HG02642 (cell line): ENCODE results near the gene HACD4.

ENCODE experiments used
- ATAC-seq: cut with Tn5 transposase; IDR thresholded peaks from one replicate; pipeline ENCODE4 v1.9.1; 2021; ENCODE audit warnings: mild to moderate bottlenecking; ENCODE audit not compliant: unreplicated experiment, poor library complexity

HACD4 gene

GRCh38 chr9:21018177-21018576 is 13.3 kb downstream of the HACD4 start:
- ATAC-seq: no peak

- no peak for ATAC-seq
Observed at GRCh38 chr9:21016701-21017491, 14.5 kb downstream of the HACD4 start.

GRCh38 chr9:21015995-21016394 is 15.4 kb downstream of the HACD4 start:
- ATAC-seq: no peak

GRCh38 chr9:21015129-21015815 is 16.2 kb downstream of the HACD4 start:
- no peak for ATAC-seq

GRCh38 chr9:21002040-21002439 is 29.4 kb downstream of the HACD4 start:
- ATAC-seq: no peak

- ATAC-seq: no peak
Observed at GRCh38 chr9:21001581-21001980, 29.9 kb downstream of the HACD4 start.

- ATAC-seq: peak; percentile 90
Observed at GRCh38 chr9:20997503-20998076, 33.9 kb downstream of the HACD4 start.

- ATAC-seq: peak; percentile 42
Observed at GRCh38 chr9:20996809-20997208, 34.6 kb downstream of the HACD4 start.

GRCh38 chr9:20995616-20996015 is 35.8 kb downstream of the HACD4 start:
- no peak for ATAC-seq

GRCh38 chr9:20994486-20994885 is 37.0 kb downstream of the HACD4 start:
- no peak for ATAC-seq

GRCh38 chr9:20990867-20991266 is 40.6 kb downstream of the HACD4 start:
- ATAC-seq: no peak

GRCh38 chr9:20989923-20990341 is 41.5 kb downstream of the HACD4 start:
- no peak for ATAC-seq

- peak; percentile 48 for ATAC-seq
Observed at GRCh38 chr9:20988671-20989315, 42.6 kb downstream of the HACD4 start.

GRCh38 chr9:20988061-20988460 is 43.4 kb downstream of the HACD4 start:
- ATAC-seq: no peak

- no peak for ATAC-seq
Observed at GRCh38 chr9:20987521-20987920, 43.9 kb downstream of the HACD4 start.

GRCh38 chr9:20985851-20986600 is 45.4 kb downstream of the HACD4 start:
- no peak for ATAC-seq

GRCh38 chr9:20984506-20984905 is 46.9 kb downstream of the HACD4 start:
- no peak for ATAC-seq

- no peak for ATAC-seq
Observed at GRCh38 chr9:20981486-20981885, 50.0 kb downstream of the HACD4 start.

GRCh38 chr9:20980832-20981455 is 50.5 kb downstream of the HACD4 start:
- ATAC-seq: peak; percentile 70

- no peak for ATAC-seq
Observed at GRCh38 chr9:20978249-20978648, 53.2 kb downstream of the HACD4 start.
